ENCODE measurements around the gene STATH.
"Not testable (repeated sequence)": the region's sequence is repeated elsewhere in the genome, so short reads cannot be mapped to it uniquely, and the experiment has no call there.

STATH gene

GRCh38 chr4:69995526-69996016 lies at the start of gene STATH:
Gene STATH, plus strand, starts transcription at chr4:69995966. Its CDS starts 2,472 bp downstream, at chr4:69998438.
- DNase-seq = no peak

DNA sequence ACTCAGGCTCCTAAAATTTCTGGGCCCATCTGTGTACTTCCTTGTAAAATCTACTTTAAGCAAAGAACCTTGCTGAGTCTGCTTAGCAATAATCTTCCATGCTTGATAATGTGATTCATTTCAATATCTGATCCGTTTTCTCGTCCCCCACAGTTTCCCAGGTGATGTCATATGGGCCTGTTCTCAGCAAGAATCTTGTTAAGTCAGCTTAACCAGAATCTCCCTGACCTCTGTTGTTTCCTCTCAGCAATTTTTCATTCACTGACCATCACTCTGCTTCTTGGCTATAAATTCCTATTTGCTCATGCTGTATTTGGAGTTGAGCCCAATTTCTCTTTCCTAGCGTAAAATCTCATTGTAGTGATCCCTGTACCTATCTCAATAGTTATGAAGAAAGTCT lies 44.2 kb upstream of the STATH start:
- no peak for DNase-seq

DNA sequence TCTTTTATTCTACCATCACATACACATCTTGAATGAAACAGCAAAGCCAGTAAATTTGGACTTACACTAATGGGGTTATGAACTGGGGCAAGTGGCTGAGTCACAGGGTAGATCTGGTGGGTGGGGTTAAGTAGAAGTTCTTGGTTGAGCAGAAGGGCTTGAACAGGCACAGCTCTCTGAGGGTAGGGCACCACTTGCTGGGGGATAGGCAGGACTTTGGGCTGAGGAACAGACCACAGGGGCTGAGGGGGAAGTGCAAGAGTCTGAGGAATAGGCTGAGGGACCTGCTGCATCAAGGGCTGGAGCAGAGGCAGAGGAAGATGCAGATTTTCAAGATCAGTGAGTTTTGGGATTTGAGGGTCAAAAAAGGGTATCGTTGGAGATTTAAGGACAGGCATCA lies 38.6 kb upstream of the STATH start:
- no peak for DNase-seq

GRCh38 chr4:69965628-69966027 lies 30.1 kb upstream of the STATH start, which contains the start of gene CSN2:
Gene CSN2, minus strand, starts transcription at chr4:69965728. Its CDS starts 4,733 bp downstream, at chr4:69960995.
- no peak for DNase-seq

DNA sequence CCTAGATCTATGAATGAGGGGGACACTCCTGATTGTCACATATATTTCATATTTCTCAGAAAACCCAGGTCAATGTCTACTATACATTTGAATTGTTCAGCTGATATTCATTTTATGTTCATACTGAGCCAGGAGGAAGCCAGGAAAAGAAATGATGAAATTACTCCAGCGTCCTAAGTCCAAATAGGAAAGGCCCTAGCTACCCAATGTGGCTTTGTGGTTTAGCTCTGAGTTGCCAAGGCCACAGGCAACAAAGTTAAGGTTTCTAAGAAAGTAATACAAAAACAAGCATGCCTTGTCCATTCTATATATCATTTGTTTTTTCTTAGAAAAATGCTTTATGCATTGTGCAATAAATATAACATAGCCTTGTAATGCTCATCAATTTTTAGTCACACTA lies 25.7 kb upstream of the STATH start:
- no peak for DNase-seq

- no peak for DNase-seq
Measured at GRCh38 chr4:69974631-69975030, 21.1 kb upstream of the STATH start.

- DNase-seq = no peak
Measured at GRCh38 chr4:69977582-69977981, 18.2 kb upstream of the STATH start.

DNA sequence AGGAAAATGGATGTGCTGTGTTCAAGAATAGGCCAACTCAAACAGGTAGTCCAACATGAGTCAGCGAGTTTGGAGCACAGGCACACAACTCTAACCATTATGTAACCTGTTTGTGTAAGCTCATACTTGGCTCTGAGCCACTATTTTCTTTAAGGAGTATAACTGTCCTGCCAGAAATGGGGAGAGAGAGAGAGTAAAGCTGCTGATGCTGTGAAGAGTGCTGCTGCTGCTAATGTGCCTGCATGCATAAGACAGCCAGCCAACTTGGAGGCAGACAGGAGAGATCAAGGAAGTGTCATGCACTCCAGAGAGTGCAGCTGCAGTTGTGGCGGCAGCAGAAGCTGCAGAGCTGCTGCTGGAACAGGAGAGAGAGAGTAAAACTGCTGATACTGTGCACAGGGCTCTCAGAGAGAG lies 11.7 kb upstream of the STATH start:
- DNase-seq = peak; percentile 3

GRCh38 chr4:69986663-69987062 lies 9.1 kb upstream of the STATH start:
- no peak for DNase-seq

- no peak for DNase-seq
Measured at GRCh38 chr4:69991016-69991415, 4.8 kb upstream of the STATH start.

DNA sequence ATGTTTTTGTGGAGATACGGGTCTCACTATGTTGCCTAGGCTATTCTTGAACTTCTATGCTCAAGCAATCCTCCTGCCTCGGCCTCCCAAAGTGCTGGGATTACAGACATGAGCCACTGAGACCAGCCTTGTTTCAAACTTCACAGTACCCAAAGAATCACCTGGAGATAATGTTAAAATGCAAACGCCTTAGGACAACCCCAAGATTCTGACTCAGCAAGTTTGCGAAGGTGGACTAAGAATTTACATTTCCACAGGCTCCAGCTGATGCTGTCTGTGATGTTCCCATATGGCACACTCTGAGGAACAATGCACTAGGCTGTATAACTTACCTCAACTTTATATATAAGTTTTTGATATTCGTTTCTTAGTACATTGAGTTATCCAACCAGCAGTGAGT lies 984 bp upstream of the STATH start:
- no peak for DNase-seq

- no peak for DNase-seq
Measured at GRCh38 chr4:69999420-69999819, 3.7 kb downstream of the STATH start.

GRCh38 chr4:70000711-70001110 lies 4.9 kb downstream of the STATH start:
- DNase-seq = no peak

- no peak for DNase-seq
Measured at GRCh38 chr4:70002507-70002906, 6.7 kb downstream of the STATH start.

DNA sequence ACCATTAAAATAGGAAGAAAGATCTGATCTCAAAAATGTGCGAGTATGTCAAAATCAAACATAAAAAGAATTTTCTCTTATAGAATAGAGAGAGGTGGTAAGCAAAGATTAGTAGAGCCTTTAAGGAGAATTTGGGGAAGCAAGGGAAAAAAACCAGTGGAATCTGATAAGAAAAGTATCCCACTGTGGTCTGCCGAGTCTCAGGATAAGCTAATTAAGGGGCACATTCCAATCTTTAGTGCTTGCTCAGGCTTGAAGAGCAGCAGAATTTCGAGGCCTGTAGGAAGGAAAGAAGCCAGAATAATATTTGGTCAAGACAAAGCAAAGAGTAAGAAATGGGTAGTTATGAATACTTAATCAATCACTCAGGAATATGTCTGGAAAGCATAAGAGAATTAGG lies 13.0 kb downstream of the STATH start:
- DNase-seq = no peak

GRCh38 chr4:70019006-70019405 lies 23.2 kb downstream of the STATH start:
- DNase-seq = not testable (repeated sequence)

DNA sequence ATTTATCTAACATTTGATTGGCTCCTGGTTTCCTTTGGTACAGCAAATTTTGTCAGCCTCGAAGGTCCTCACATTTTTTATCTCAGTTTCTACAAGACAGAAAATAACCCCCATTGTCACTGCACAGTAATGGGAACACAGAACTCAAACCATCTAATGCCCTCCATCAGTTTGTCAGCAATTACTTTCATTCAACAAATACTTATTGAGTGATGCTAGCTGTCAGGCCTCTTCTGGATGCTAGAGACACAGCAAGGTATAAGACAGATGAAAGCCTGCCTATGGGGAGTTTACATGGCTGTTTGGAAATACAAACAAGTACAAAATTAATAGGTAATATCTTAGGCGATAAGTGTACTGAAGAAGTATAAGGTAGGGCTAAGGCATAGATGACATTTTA lies 27.5 kb downstream of the STATH start:
- DNase-seq = no peak

DNA sequence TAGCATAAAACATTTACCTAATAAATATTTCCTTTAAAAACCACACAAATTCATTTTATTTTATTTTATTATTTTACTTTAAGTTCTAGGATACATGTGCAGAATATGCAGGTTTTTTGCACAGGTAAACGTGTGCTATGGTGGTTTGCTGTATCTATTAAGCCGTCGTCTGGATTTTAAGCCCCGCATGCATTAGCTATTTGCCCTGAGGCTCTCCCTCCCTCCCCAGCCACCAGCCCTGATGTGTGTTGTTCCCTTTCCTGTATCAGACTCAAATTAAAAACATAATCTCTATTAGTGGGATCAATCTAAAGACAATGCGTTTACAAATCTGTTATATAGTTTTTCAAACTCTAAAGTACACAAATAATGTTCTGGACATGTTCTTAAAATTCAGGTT lies 31.2 kb downstream of the STATH start:
- no peak for DNase-seq

DNA sequence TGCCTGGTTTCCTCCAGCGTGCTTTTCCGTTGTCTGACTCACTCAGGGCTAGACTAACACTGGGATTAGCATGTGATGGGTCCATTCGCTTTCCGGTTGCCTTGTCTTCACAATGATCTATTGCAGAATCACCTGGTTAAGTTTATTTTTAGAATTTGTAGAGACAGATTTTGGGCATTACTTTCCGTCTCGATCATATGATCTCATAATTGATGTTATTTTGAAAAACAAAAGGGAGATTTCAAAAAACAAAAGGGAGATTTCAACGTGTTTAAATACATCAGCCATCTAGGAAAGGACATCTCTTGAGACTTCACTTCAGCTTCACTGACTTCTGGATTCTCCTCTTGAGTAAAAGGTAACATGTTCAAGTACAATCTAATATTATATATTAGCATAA lies 32.4 kb downstream of the STATH start, which contains the start of gene HTN3:
HTN3 (plus strand) TSS at position 301 of the 400 bp plus-strand sequence. CDS start 2,282 bp downstream, outside the sequence.
- not testable (repeated sequence) for DNase-seq

- not testable (repeated sequence) for DNase-seq
Measured at GRCh38 chr4:70037559-70037958, 41.8 kb downstream of the STATH start.

- DNase-seq = not testable (repeated sequence)
Measured at GRCh38 chr4:70039928-70040327, 44.2 kb downstream of the STATH start.

DNA sequence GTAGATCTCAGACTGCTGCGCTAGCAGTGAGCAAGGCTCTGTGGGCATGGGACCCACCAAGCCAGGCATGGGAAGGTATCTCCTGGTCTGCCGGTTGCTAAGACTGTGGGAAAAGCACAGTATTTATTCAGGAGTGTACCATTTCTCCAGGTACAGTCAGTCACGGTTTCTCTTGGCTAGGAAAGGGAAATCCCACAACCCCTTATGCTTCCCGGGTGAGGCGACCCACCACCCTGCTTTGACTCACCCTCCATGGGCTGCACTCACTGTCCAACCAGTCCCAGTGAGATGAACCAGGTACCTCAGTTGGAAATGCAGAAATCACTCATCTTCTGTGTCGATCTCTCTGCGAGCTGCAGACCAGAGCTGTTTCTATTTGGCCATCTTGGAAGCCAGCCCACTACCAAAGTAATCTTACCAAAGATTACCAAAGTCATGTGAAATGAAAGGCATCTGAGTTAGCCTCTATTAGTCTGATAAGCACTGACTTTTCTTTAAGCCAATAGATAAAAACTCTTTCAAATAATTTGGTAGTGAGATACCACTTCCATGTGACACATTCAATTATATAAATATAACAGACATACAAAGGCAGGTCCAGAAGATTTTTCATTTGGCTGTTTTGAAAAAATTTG lies 46.0 kb downstream of the STATH start:
- DNase-seq = no peak

DNA sequence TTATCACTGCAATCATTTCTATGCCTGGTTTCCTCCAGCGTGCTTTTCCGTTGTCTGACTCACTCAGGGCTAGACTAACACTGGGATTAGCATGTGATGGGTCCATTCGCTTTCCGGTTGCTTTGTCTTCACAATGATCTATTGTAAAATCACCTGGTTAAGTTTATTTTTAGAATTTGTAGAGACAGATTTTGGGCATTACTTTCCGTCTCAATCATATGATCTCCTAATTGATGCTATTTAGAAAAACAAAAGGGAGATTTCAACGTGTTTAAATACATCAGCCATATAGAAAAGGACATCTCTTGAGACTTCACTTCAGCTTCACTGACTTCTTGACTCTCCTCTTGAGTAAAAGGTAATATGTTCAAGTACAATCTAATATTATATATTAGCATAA lies 54.4 kb downstream of the STATH start, which contains the start of gene HTN1:
HTN1 (plus strand) TSS at position 301 of the 400 bp plus-strand sequence. CDS start 2,639 bp downstream, outside the sequence.
- DNase-seq = not testable (repeated sequence)
